IMR-90 (cell line): Measurements from ENCODE around the gene NPIPA3.
"Not testable (repeated sequence)": the region's sequence is repeated elsewhere in the genome, so short reads cannot be mapped to it uniquely, and the experiment has no call there.

Experiments
- CTCF ChIP-seq: conservative IDR thresholded peaks from 2 replicates; pipeline ENCODE4 v1.5.1; 2012; ENCODE audit warnings: mild to moderate bottlenecking, low read depth, low read length, improper control_type of control experiment
- MAFK ChIP-seq: IDR thresholded peaks from 2 replicates; pipeline ENCODE4 v1.6.1; 2012; ENCODE audit warnings: low read depth, low read length, improper control_type of control experiment
- MXI1 ChIP-seq: IDR thresholded peaks from 2 replicates; pipeline ENCODE4 v1.6.1; 2012; ENCODE audit warnings: low read depth, mild to moderate bottlenecking, low read length, moderate library complexity, borderline replicate concordance
- NFE2L2 ChIP-seq: fragments of 150-350 bp; IDR thresholded peaks from 2 replicates; pipeline ENCODE4 v1.6.1; 2016; ENCODE audit warnings: low read depth, mild to moderate bottlenecking, low read length
- POLR2A ChIP-seq: IDR thresholded peaks from 2 replicates; pipeline ENCODE4 v1.6.1; 2012; ENCODE audit warnings: mild to moderate bottlenecking, low read depth, low read length
- RAD21 ChIP-seq: IDR thresholded peaks from 2 replicates; pipeline ENCODE4 v1.6.1; 2012; ENCODE audit warnings: low read length, improper control_type of control experiment
- RCOR1 ChIP-seq: IDR thresholded peaks from 2 replicates; pipeline ENCODE4 v1.6.1; 2012; ENCODE audit warnings: mild to moderate bottlenecking, low read length, improper control_type of control experiment; ENCODE audit not compliant: insufficient replicate concordance
- RFX5 ChIP-seq: IDR thresholded peaks from 2 replicates; pipeline ENCODE4 v1.8.0; 2012; ENCODE audit warnings: low read depth, mild to moderate bottlenecking, low read length, moderate library complexity
- SMC3 ChIP-seq: fragments of 150-350 bp; IDR thresholded peaks from 2 replicates; pipeline ENCODE4 v1.6.1; 2016; ENCODE audit warnings: low read depth, mild to moderate bottlenecking, antibody characterized with exemption, low read length, moderate library complexity

GRCh38 chr16:14685870-14686793 lies 17.1 kb upstream of the NPIPA3 start:
- not testable (repeated sequence) for TF ChIP-seq CTCF, MAFK, NFE2L2, POLR2A, RAD21, SMC3, RCOR1, RFX5, MXI1
